ENCODE measurements around the gene RFXANK. TPM values are rescaled to one million over a fixed set of nuclear protein-coding genes. Genes with fewer than 3 reads are reported as not detected.
"Not testable (repeated sequence)": the region's sequence is repeated elsewhere in the genome, so short reads cannot be mapped to it uniquely, and the experiment has no call there.

Gene RFXANK
- total RNA-seq, 2 donors from 2014 or later: 40.7 to 46.2 TPM

- DNase-seq; ATAC-seq; intact Hi-C loops (cut with DNase I): not testable (repeated sequence)
Measured at GRCh38 chr19:19221000-19221399, 28.9 kb downstream of the RFXANK start.

- ATAC-seq: no peak
- intact Hi-C loops (cut with DNase I): no loop called here
- DNase-seq: no peak
Measured at GRCh38 chr19:19223060-19223459, 31.0 kb downstream of the RFXANK start.

- ATAC-seq (no peak), DNase-seq (no peak)
- intact Hi-C loops (cut with DNase I): no loop called here
Measured at GRCh38 chr19:19223636-19224035, 31.6 kb downstream of the RFXANK start.

GRCh38 chr19:19224150-19224851 lies 32.2 kb downstream of the RFXANK start:
- ATAC-seq: no peak

GRCh38 chr19:19224852-19225494 lies 32.9 kb downstream of the RFXANK start:
- DNase-seq (peak; percentile 58), ATAC-seq (peak; percentile 47 to 79)
- intact Hi-C loops (cut with DNase I): no loop called here

More at GRCh38 chr19:19224150-19224851, 32.2 kb downstream of the RFXANK start:
- intact Hi-C loops (cut with DNase I): no loop called here
- DNase-seq: no peak

- DNase-seq (no peak), ATAC-seq (no peak)
- intact Hi-C loops (cut with DNase I): no loop called here
Measured at GRCh38 chr19:19226204-19226603, 34.1 kb downstream of the RFXANK start.

- intact Hi-C loops (cut with DNase I): no loop called here
- ATAC-seq (no peak), DNase-seq (no peak)
Measured at GRCh38 chr19:19226663-19227062, 34.6 kb downstream of the RFXANK start.

GRCh38 chr19:19227217-19227616 lies 35.2 kb downstream of the RFXANK start:
- intact Hi-C loops (cut with DNase I): no loop called here
- no peak for DNase-seq
- ATAC-seq: no peak

GRCh38 chr19:19229701-19230100 lies 37.6 kb downstream of the RFXANK start:
- ATAC-seq (no peak), DNase-seq (no peak)
- intact Hi-C loops (cut with DNase I): no loop called here

- DNase-seq (no peak), ATAC-seq (no peak)
- intact Hi-C loops (cut with DNase I): no loop called here
Measured at GRCh38 chr19:19230999-19231398, 38.9 kb downstream of the RFXANK start.

- DNase-seq (no peak), ATAC-seq (no peak)
- intact Hi-C loops (cut with DNase I): no loop called here
Measured at GRCh38 chr19:19232261-19232721, 40.2 kb downstream of the RFXANK start.

GRCh38 chr19:19234220-19234816 lies 42.3 kb downstream of the RFXANK start:
- DNase-seq (no peak), ATAC-seq (no peak)
- intact Hi-C loops (cut with DNase I): no loop called here

- intact Hi-C loops (cut with DNase I): no loop called here
- DNase-seq: no peak
- ATAC-seq: no peak
Measured at GRCh38 chr19:19236173-19236572, 44.1 kb downstream of the RFXANK start.

GRCh38 chr19:19238126-19238894 lies 46.3 kb downstream of the RFXANK start:
- no peak for DNase-seq
- no peak for ATAC-seq
- intact Hi-C loops (cut with DNase I): no loop called here

- DNase-seq (no peak), ATAC-seq (no peak)
- intact Hi-C loops (cut with DNase I): no loop called here
Measured at GRCh38 chr19:19239675-19240074, 47.6 kb downstream of the RFXANK start.

GRCh38 chr19:19240476-19240875 lies 48.4 kb downstream of the RFXANK start:
- intact Hi-C loops (cut with DNase I): no loop called here
- DNase-seq: no peak
- ATAC-seq: no peak

- ATAC-seq: no peak
- no peak for DNase-seq
Measured at GRCh38 chr19:19250196-19250801, 58.2 kb downstream of the RFXANK start.

More at GRCh38 chr19:19250196-19250801, 58.2 kb downstream of the RFXANK start:
- intact Hi-C loops (cut with DNase I): no loop called here

Measured in left cardiac atrium (tissue), 4 donors.